Sigmoid colon (tissue), 4 donors: ENCODE results near the gene ANTXR1.

ENCODE experiments used
- CTCF ChIP-seq, 4 experiments: fragments of 450-650 bp in 3 of 4; fragments of 200-600 bp in 1 of 4; IDR thresholded peaks; one replicate each; pipeline ENCODE4 v1.5.1; 2016 to 2019; ENCODE audit warnings: antibody characterized with exemption in 4 of 4, mild to moderate bottlenecking in 3 of 4, moderate library complexity in 2 of 4
- POLR2A ChIP-seq, 2 donors: fragments of 450-650 bp; IDR thresholded peaks; one replicate each; pipeline ENCODE4 v1.6.1; 2016; ENCODE audit warnings: antibody characterized with exemption in 2 of 2, mild to moderate bottlenecking in 2 of 2, moderate library complexity in 2 of 2
- POLR2AphosphoS5 ChIP-seq, 4 donors: sonication (generic); formaldehyde crosslinking; IDR thresholded peaks; one replicate each; pipeline ENCODE4 v1.6.1; 2017; ENCODE audit warnings: antibody characterized with exemption in 4 of 4

- TF ChIP-seq POLR2A (IDR thresholded peaks at IDR 0.05) (no peak), CTCF (IDR thresholded peaks at IDR 0.05) (no peak), POLR2AphosphoS5 (IDR thresholded peaks at IDR 0.05) (no peak)
These were observed 228.1 kb downstream of the ANTXR1 start for GRCh38 chr2:69241093-69241492.
